ENCODE data around the gene SLC7A14.
A peak's percentile ranks its signal among the peaks of the same experiment; 100 is the strongest.

SLC7A14 gene

DNA sequence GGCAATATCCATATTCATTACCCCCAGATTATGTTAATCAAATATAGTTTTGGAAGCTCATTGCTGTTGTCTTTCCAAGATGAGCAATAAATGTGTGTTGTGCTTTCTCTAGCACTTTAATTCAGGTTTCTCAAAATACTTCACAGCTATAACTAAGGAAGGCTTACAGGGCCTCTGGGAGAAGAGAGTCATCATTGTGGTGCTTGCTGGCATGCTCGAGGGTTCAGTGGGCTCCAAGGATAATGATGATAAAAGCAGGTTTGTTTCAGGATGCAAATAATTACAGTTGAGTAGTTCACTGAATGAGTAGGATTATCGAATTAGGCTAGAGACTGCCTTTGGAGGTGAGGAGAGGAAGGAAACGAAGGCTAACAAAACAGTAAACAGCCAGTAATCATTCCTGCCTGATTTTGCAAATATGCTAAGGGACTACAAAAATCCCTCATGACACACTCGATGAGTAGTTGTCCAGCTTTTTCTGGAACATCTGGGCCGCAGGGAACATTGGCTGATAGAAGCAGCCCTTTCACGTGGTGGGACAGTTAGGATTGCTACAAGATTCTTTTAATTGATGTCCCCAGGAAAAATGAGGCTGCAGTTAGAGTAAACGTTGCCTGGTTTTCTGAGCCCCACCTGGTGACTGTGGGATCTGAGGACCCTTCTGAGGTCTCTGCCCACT is 54.1 kb downstream of the SLC7A14 start:
- DNase-seq: no peak

DNA sequence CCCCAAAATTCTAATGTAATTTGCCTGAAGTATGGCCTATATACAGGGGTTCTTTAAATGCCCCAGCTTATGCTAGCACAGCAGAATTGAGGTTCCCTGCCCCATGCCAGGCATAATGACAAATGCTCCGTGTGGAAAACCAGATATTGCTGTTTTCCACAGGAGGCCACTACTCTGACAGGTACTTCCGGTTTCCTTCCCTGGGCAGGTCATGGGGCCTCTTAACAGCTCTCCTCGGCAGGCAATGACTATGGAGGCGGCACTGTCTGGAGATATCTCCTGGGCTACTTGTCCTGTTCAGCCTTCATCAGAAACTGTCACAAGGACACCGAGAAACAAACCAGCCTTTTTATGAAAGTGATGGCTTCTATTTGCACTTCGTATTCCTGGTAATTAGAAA is 54.8 kb downstream of the SLC7A14 start:
- DNase-seq: no peak

DNA sequence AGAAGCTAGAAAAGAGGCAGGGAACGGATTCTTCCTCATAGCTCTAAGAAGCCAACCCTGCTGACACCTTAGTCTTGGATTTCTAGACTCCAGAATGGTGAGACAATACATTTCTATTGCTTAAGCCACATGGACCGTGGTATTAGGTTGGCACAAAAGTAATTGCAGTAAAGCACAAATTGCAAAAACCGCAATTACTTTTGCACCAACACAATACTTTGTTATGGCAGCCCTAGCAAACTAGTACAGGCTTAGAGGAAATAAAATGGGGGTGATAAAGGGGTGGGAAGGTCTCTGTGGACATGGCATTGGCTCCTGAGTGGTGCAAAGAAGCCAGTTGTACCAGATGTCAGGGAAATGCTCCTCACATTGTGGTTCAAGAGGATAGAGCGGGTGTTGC is 56.0 kb downstream of the SLC7A14 start:
- DNase-seq: no peak

DNA sequence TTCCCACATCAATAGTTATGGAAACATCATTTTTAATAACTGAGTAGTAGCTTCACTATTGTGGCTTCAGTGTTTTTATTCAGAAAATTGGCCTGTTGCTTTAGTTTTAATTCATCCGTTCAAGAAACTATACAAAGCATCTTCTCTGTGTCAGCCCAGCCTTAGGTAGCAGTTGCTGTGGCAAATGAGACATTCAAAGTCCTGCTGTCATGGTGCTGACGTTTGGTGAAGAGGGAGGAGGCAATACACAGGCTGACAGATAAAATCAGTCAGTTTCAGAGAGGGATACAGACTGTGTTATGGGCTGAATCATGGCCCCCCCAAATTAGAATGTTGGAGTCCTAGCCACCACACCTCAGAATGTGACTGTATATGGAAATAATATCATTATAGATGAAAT is 56.5 kb downstream of the SLC7A14 start:
- no peak for DNase-seq

DNA sequence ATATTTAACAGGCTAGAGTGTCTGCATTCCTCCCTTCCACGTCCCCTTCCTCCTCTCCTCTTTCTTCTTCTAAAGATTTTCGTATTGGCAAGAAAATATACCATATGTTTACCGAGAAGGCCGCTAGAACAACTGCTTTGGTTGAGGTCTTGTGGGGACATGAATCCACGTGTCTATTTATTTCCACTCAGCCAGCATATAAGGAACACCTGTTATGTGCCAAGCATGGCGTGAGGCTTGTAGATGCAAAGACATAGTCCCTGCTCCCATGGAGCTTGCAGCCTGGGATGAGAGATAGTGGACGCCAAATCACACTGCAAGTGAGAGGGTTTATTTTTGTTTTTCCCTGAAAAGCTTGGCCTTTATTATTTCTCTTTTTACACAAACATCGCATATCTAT is 57.1 kb downstream of the SLC7A14 start:
- DNase-seq: no peak

DNA sequence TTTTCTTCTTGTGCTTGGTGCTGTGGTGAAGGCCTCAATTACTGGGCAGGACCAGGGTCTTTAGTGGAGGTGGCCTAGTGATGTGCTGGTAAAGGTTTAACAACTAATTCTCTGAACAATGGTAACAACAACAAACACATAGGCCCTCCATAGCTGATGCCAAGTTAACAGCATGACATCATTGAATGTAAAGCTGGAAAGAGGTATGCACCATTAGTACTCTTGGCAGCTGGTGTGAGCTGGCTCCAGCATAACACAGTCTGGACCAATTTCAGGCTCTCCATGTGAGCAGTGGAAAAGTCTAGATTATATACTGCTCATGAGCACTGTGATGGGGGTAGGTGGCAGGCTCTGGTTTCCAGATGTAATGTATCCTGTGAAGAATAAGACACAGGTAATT is 61.8 kb downstream of the SLC7A14 start:
- DNase-seq: no peak

DNA sequence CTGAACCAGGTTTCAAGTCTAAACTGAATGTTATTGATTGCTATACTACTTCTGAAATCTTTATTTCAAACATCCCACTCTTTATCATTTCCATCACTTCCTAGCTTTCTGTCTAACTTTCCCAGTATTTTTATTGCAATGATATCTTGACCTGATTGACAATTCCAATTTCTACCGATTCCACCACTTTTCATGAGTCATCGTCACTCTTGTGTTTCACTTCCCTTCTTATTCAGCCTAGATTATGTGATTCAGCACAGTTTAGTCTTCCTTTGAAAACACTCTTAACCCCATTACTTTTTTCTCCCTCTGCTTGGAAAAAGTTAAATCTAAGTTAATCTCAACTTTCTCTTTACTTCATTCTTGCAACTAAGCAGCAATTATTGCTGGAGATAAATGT is 62.6 kb downstream of the SLC7A14 start:
- DNase-seq: no peak

DNA sequence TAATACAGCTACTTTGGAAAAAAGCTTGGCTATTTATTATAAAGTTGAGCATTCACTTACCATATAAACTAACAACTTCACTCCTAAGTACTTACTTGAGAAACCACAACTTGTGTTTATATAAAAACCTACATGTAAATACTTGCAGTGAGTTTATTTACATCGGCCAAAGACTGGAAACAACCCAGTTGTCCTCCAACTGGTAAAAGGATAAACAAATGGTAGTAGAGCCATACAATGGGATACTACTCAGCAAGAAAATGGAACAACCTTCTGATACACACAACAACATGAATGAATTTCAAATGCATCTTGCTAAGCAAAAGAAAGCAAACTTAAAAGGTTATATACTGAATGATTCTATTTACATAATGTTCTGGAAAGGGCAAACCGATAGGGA is 63.7 kb downstream of the SLC7A14 start:
- no peak for DNase-seq

DNA sequence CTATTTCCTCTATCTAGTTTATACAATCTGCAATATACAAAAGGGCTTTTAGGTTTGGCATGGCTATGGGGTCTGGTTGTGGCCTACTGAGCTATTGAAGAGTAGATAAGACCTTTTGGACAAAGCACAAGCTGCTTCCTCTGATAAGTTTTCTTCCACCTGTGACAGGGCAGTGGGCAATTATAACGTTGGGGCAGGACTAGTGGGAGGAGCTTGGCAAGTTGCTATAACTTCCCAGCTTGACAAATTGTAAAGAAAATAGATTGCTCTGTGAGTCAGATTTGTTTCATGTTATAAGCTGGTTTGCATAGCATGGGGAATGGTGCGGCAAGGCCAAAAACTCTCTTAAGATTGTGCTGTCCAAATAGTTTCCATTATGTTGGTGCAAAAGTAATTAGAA is 64.9 kb downstream of the SLC7A14 start:
- DNase-seq: no peak

DNA sequence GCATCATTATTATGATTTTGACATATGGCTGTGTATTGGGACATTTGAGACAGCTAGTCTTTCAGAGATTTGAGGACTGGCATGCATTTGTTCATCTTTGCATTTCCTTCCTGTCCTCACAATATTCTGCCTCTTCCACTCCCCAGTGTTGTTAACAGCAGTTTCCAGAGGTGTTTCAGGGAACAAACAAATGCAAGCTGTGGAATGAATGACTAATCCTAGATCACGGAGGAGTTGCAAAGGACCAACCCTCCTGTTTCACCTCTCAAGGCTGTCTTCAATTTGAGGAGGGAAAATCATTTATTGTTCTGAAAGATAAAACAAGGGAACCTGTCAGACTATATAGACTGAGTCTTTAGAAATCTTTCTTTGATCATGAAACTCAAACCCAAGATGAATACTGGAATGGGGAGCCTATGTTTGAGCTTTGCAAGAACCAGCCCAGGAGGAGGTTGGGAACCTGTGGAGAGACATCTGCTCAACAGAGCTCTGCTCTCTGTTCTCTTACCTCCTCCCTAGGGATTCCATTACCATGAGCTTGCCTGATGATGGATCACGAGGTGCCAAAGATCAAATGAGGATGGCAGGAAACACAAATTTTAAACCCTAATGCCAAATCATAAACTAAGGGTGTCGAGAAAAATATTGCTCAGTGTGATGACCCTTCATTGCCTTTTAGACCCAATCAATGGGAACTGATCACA is 68.5 kb downstream of the SLC7A14 start:
- no peak for DNase-seq

DNA sequence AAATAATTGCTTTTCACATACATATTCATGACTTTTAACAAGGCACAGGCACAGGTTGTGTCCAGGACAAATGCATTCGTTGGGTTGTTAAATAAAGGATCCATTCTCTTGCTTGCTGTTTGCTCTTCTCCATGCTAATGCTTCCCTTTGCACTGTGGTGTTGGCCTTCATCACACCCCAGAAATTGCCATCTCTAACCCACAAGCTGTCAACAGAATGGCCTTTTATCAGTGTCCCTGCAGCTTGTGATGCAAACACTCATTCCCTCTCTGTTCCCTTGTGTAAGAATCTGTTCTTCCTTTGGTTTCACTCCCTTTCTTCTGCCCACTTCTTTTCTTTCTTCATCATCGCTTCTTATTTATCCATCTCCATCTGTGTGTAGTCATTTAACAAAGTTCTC is 72.2 kb downstream of the SLC7A14 start:
- no peak for DNase-seq

DNA sequence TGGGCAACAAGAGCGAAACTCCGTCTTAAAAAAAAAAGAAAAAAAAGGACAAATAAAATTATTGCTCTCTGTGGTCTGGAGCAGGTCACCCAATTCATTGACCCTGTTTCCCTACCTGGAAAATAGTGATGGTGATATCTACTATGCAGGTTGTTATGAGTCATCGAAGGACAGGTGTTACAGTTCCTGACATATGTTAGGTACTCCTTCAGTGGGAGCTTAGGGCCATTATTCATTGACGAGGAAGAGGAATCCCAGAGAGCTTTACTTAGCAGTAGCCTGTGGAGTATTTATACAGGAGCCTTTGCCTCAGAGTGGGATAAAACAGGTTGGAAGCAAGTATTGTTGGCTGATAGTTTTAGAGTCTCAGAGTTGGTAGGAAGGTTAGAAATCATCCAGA is 74.5 kb downstream of the SLC7A14 start:
- DNase-seq: peak; percentile 19

DNA sequence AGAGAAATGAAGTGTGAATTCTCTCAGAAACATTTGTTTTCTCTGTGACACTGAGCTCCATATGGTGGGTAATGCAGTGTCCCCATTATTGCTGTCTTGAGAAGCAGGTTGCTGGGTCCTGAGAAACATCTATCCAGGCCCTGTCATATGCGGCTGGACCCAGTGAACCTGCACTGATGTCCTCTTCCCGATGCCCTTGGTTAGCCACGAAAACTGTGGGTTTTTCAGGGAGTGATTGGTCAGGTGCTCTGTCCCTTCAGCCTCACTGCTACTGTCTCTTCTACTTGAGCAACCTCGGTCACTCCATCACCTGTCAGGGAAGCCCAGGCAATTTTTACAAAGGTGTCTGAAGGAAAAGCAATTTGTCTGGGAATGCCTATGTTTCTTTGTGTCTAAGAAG is 77.0 kb downstream of the SLC7A14 start:
- no peak for DNase-seq

DNA sequence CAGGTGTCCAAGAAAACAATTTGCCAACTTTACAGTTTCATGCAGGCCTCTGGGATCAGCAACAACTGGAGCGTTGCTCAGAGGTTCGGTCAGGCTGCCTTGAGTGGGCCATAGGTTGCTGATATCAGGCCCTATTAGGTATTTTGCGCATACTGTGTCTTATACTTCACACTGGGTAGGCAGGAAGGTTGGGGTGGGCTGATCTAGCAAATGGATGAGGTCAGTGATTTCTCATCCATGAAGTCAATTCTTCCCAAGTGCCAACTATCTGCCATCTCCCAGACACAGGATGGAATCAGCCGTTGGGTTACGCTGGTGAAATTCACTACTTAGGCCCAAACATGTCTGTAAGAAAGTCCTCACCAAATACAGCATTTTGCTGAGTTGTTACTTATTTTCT is 77.6 kb downstream of the SLC7A14 start:
- DNase-seq: no peak

DNA sequence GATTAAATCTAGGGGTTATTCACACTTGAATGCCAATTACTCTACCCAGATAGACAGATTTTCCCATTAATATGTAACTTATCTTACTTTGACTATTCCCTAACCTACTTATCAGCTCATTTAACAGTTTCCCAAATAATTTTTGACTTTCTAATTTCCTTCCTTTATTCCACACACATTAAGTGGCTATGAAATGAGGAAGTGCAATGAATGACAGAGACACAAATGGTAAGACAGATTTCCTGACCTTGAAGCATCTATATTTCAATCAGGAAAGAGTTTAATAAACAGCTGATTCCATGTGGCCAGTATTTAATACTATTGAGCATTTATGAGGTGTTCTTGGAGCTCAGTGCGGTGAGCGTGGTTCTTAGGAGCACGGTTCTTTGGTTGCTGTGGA is 78.8 kb downstream of the SLC7A14 start:
- DNase-seq: no peak

DNA sequence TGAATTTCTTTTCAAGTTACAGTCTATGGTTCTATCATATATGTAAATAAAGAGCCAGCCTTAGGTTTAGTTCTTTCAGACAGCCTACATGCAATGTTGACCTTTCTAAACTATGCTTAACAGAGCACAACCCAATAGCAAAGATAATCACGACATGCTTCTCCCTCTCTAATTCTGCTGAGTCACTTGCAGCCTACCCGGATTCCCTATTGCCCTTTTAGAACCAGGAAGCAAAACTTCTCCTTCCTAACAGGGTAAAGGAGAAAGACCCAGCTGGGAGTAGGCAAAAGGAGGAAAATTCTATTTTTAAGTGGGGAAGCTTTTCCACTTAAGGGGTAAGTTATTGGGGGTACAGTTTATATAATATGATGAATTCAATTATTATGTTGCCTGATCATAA is 79.3 kb downstream of the SLC7A14 start:
- DNase-seq: peak; percentile 53

DNA sequence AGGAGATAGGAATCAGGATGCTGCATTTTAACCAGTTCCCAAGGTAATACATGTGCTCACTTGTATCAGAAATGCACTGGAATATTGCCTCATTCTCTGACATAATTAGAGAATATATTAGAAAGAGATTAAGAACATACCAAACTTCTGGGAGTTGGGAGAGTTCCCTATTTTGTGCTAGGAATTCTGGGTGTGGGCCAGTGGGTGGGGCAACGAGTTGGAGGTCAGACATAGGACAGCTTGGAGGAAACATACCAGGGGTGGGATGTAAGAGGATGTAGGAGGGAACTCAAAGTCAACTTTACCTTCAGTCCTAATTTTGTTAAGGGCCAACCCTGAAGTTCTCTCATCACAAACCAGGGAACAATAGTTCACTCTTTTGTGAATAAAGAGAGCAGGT is 83.6 kb downstream of the SLC7A14 start:
- DNase-seq: no peak

DNA sequence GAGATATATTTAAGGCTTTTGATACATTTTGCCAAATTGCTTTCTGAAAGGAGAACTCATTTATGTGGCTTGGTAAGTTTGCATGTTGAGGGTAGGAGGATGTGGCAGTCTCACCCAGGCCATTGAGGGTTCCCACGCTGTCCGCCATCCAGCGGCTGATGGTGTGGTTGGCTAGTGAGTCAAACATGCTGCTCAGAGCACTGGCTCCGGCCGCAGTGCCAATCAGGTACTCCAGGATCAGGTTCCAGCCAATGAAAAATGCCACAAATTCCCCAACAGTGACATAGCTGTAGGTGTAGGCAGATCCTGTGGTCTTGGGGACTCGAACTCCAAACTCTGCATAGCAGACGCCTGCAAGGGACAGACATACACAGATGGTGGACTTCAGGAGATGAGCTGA is 84.9 kb downstream of the SLC7A14 start:
- DNase-seq: no peak

DNA sequence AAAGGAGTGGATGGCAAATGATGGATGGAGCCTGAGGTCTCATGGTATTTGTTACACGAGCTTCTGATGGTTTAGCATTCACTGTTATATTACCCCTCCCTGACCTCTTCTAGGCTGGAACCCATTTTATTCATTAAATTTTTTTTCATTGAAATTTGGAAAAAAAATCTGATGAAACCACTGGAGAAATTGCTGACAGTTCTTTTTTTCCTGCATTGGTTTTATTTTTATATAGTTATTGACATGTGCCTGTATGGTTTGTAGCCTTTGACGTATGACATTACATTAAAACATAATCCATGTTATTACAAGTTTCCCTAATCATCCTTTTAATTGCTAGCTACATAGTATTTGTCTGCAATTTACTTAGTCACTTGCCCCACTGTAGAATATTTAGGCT is 85.4 kb downstream of the SLC7A14 start:
- no peak for DNase-seq

DNA sequence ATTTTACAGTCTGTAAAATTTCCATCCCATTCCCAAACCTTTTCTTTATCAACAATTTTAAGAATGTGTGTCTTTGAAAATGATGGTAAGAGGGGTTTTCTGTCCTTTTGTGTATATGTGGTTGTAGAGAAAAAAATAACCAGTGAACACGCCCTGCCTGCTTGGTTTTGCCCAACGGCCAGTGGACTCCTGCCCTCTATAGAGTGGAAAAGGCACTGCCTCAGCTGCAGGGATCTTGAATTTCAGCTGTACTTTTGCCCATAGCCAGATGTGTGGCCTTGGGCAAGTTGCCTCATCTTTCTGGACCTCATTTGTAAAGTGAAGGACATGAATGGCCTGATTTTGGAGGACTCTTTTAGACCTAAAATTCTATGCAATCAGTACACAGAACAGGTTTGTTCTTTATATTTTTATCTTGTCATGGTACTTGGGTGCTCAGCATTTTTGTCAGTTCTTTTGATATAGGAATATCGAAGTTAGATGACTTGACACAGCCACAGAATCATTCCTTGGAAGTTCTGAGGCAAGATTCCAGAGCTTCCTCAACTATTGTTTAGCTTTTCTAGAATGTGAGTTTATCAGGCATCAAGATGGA is 86.2 kb downstream of the SLC7A14 start:
- DNase-seq: no peak

DNA sequence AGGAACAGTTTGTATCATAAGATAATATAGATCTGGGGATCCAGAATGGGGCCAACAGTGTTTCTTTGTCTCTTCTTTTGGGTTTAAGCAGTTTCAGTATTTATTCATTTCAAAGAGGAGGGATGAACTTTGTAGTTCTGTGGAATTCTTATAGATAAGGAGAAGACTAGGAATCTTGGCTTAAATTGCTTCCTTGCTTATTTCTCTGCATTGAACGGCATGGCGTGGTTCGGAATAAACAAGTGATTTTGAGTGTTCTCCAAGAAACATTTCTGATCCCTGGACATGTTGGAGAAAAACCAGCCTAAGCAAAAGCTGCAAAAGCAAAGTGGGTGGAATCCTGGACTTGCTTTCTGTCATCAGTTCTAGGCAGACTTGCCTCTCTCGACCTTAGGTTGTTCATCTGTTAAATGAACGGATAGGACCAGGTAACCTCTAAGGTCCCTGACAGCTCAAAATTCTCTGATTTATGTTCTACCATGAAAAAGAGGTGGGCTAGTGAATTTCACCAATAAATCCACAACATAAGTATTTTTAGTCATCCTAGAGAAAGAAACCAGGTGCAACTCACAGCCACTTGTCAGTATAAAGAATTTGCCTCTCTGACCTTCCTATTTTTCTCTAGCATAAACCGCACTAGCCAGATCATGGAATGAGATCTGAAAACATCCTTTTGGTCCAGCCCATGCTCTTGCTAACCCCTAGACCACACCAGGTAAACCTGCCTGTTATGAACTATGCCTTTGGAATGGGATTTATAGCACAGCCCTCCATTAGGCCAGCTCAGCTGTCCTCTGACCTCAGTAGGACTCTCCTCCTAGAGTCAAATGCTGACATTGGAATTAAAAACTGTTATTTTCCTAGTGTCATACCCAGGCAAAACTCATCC is 88.4 kb downstream of the SLC7A14 start:
- DNase-seq: no peak

DNA sequence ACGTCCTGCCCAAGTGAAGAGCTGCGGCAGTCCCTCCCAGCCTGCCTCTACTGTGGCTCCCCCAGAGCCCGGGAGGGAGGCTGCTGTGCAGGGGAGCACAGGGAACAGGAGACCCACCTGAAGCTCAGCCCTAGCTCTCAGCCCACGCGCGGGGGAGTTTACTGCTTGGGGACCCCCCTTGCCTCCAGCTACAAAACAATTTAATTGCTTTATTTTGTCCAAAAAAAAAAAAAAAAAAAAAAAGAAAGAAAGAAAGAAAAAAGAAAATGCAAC is 89.1 kb downstream of the SLC7A14 start:
- DNase-seq: no peak

DNA sequence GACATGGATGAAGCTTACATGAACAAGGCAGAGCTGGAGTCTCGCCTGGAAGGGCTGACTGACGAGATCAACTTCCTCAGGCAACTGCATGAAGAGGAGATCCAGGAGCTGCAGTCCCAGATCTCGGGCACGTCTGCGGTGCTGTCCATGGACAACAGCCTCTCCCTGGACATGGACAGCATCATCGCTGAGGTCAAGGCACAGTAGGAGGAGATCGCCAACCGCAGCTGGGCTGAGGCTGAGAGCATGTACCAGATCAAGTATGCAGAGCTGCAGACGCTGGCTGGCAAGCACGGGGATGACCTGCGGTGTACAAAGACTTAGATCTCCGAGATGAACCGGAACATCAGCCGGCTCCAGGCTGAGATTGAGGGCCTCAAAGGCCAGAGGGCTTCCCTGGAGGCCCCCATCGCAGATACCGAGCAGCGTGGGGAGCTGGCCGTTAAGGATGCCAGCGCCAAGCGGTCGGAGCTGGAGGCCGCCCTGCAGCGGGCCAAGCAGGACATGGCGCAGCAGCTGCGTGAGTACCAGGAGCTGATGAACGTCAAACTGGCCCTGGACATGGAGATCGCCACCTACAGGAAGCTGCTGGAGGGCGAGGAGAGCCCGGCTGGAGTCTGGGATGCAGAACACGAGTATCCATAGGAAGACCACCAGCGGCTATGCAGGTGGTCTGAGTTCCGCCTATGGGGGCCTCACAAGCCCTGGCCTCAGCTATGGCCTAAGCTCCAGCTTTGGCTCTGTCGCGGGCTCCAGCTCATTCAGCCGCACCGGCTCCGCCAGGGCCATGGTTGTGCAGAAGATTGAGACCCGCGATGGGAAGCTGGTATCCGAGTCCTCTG is 89.6 kb downstream of the SLC7A14 start:
- no peak for DNase-seq
